Ascending aorta (tissue), 2 donors: ENCODE data around the gene ADAMTS6. TPM values are rescaled to one million over a fixed set of nuclear protein-coding genes. Genes with fewer than 3 reads are reported as not detected.
"Not testable (repeated sequence)": the region's sequence is repeated elsewhere in the genome, so short reads cannot be mapped to it uniquely, and the experiment has no call there.

ENCODE experiments used
- DNase-seq, 2 donors: peaks; one replicate each; pipeline ENCODE4 v3.0.0-alpha.2; 2019; ENCODE audit warnings: low spot score in 2 of 2
- H3K27ac ChIP-seq, 2 donors: fragments of 200-600 bp; sonication (generic); one replicate each; pipeline ENCODE4 v1.5.1; 2016 to 2017; ENCODE audit warnings: mild to moderate bottlenecking in 1 of 2
- H3K27me3 ChIP-seq: fragments of 200-600 bp; sonication (generic); one replicate; pipeline ENCODE4 v1.5.1; 2017
- H3K36me3 ChIP-seq, 2 donors: fragments of 200-600 bp; sonication (generic); one replicate each; pipeline ENCODE4 v1.5.1; 2016
- H3K4me1 ChIP-seq, 2 donors: fragments of 200-600 bp; sonication (generic); one replicate each; pipeline ENCODE4 v1.5.1; 2016 to 2017; ENCODE audit warnings: mild to moderate bottlenecking in 1 of 2
- H3K4me3 ChIP-seq, 2 donors: fragments of 200-600 bp; sonication (generic); one replicate each; pipeline ENCODE4 v1.5.1; 2016 to 2017; ENCODE audit warnings: mild to moderate bottlenecking in 1 of 2
- H3K9me3 ChIP-seq, 2 donors: fragments of 200-600 bp; sonication (generic); one replicate each; pipeline ENCODE4 v1.5.1; 2016
- intact Hi-C: fragments of 100-400 bp; cut with DNase I; formaldehyde crosslinking; loops from one replicate; pipeline ENCODE4 v1.15.1; 2023
- total RNA-seq: library from RNA; depleted of rRNA; stranded (reverse); fragments of >200 nt; gene quantifications from one replicate; pipeline ENCODE4 v1.1.0, GENCODE V29; 2016
- TF ChIP-seq, protein P1 (sequence below), 3 experiments: fragments of 200-600 bp in 2 of 3; fragments of 450-650 bp in 1 of 3; sonication (generic) in 2 of 3; IDR thresholded peaks; one replicate each; pipeline ENCODE4 v1.5.1; 2016 to 2019; ENCODE audit warnings: antibody characterized with exemption in 3 of 3, mild to moderate bottlenecking in 1 of 3, moderate library complexity in 1 of 3

ADAMTS6 gene
- total RNA-seq, 1 donor from 2014 or later = 8.9 TPM

GRCh38 chr5:65508978-65509377 is 27.3 kb upstream of the ADAMTS6 start:
- Histone ChIP-seq H3K4me3 (no peak overlapping the region), H3K27ac (no peak overlapping the region), H3K4me1 (no peaks in the 10 kb centered on the region), H3K36me3 (no peaks in the 10 kb centered on the region), H3K9me3 (no peaks in the 10 kb centered on the region), H3K27me3 (no peaks in the 10 kb centered on the region)
- intact Hi-C loops = no loop called here
- TF ChIP-seq, protein P1, sequence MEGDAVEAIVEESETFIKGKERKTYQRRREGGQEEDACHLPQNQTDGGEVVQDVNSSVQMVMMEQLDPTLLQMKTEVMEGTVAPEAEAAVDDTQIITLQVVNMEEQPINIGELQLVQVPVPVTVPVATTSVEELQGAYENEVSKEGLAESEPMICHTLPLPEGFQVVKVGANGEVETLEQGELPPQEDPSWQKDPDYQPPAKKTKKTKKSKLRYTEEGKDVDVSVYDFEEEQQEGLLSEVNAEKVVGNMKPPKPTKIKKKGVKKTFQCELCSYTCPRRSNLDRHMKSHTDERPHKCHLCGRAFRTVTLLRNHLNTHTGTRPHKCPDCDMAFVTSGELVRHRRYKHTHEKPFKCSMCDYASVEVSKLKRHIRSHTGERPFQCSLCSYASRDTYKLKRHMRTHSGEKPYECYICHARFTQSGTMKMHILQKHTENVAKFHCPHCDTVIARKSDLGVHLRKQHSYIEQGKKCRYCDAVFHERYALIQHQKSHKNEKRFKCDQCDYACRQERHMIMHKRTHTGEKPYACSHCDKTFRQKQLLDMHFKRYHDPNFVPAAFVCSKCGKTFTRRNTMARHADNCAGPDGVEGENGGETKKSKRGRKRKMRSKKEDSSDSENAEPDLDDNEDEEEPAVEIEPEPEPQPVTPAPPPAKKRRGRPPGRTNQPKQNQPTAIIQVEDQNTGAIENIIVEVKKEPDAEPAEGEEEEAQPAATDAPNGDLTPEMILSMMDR (IDR thresholded peaks at IDR 0.05) = no peak
- DNase-seq = no peak

GRCh38 chr5:65506961-65507360 is 25.2 kb upstream of the ADAMTS6 start:
- H3K4me3 ChIP-seq = peak overlapping the region; percentile 7 to 51
- TF ChIP-seq, protein P1 (IDR thresholded peaks at IDR 0.05) = no peak

GRCh38 chr5:65489119-65489518 is 7.4 kb upstream of the ADAMTS6 start:
- Histone ChIP-seq H3K9me3 (no peaks in the 10 kb centered on the region), H3K36me3 (no peaks in the 10 kb centered on the region), H3K4me1 (no peaks in the 10 kb centered on the region), H3K27me3 (no peaks in the 10 kb centered on the region), H3K4me3 (no peak overlapping the region), H3K27ac (no peak overlapping the region)
- no peak for DNase-seq
- intact Hi-C loops = loop anchor here (5.0 to 10.0 kb wide), 2 partner anchors 194 to 847 kb away; no protein-coding TSS in a partner anchor
- TF ChIP-seq, protein P1 (IDR thresholded peaks at IDR 0.05) = no peak

More at GRCh38 chr5:65506961-65507360, 25.2 kb upstream of the ADAMTS6 start:
- Histone ChIP-seq H3K4me1 (no peaks in the 10 kb centered on the region), H3K27me3 (no peaks in the 10 kb centered on the region), H3K36me3 (no peaks in the 10 kb centered on the region), H3K9me3 (no peaks in the 10 kb centered on the region), H3K27ac (no peak overlapping the region)
- intact Hi-C loops = no loop called here
- no peak for DNase-seq

- H3K9me3 ChIP-seq, H3K4me1 ChIP-seq, H3K27me3 ChIP-seq, H3K36me3 ChIP-seq, DNase-seq, H3K4me3 ChIP-seq, H3K27ac ChIP-seq: not testable (repeated sequence)
- intact Hi-C loops = loop anchor here (5.0 to 10.0 kb wide), 2 partner anchors 193 to 846 kb away; no protein-coding TSS in a partner anchor
Measured at GRCh38 chr5:65488038-65488687, 6.4 kb upstream of the ADAMTS6 start.

DNA sequence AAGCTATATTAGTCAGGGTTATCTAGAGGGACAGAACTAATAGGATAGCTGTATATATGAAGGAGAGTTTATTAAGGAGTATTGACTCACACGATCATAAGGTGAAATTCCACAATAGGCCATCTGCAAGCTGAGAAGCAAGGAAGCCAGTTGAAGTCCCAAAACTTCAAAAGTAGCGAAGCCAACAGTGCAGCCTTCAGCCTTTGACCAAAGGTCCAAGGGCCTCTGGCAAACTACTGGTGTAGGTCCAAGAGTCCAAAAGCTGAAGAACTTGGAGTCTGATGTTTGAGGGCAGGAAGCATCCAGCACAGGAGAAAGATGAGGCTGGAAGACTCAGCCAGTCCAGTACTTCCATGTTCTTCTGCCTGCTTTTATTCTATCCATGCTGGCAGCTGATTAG is 5.1 kb upstream of the ADAMTS6 start:
- not testable (repeated sequence) for H3K9me3 ChIP-seq, H3K4me1 ChIP-seq, H3K27me3 ChIP-seq, H3K36me3 ChIP-seq, H3K4me3 ChIP-seq, H3K27ac ChIP-seq, DNase-seq
- intact Hi-C loops = loop anchor here (5.0 to 10.0 kb wide), 2 partner anchors 192 to 845 kb away; no protein-coding TSS in a partner anchor

DNA sequence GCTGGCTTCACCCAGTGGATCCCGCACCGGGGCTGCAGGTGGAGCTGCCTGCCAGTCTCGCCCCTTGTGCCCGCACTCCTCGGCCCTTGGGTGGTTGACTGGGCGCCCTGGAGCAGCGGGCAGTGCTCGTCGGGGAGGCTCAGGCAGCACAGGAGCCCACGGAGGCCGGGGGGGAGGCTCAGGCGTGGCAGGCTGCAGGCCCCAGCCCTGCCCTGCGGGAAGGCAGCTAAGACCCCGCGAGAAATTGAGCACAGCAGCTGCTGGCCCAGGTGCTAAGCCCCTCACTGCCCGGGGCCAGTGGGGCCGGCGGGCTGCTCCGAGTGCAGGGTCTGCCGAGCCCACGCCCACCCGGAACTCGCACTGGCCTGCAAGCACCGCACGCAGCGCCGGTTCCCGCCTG is 3.7 kb upstream of the ADAMTS6 start:
- Histone ChIP-seq H3K4me3 (no peak overlapping the region), H3K27ac (no peak overlapping the region), H3K36me3 (no peaks in the 10 kb centered on the region), H3K27me3 (no peaks in the 10 kb centered on the region), H3K4me1 (no peaks in the 10 kb centered on the region), H3K9me3 (no peaks in the 10 kb centered on the region)
- intact Hi-C loops = loop anchor here (5.0 to 10.0 kb wide), 2 partner anchors 191 to 843 kb away; no protein-coding TSS in a partner anchor
- no peak for DNase-seq
- TF ChIP-seq, protein P1 (IDR thresholded peaks at IDR 0.05) = no peak
